Smooth muscle cell (in vitro differentiated cells): ENCODE results near the gene SALL1. TPM values are rescaled to one million over a fixed set of nuclear protein-coding genes. Genes with fewer than 3 reads are reported as not detected.

ENCODE experiments used
- DNase-seq: peaks from one replicate; lab custom pipeline; 2025; ENCODE audit not compliant: unreplicated experiment; lab: John Stamatoyannopoulos, UW
- H2AFZ ChIP-seq: fragments of 200-600 bp; sonication (generic); 2 replicates; pipeline ENCODE4 v1.6.0; 2016; ENCODE audit warnings: antibody characterized with exemption, low read depth, mild to moderate bottlenecking
- H3F3A ChIP-seq: fragments of 200-600 bp; sonication (generic); 2 replicates; pipeline ENCODE4 v1.6.0; 2017; ENCODE audit warnings: antibody characterized with exemption, low read depth
- H3K27ac ChIP-seq: fragments of 200-600 bp; sonication (generic); 2 replicates; pipeline ENCODE4 v1.5.1; 2016; ENCODE audit warnings: low read depth, mild to moderate bottlenecking
- H3K27me3 ChIP-seq: fragments of 200-600 bp; sonication (generic); 2 replicates; pipeline ENCODE4 v1.6.1; 2016; ENCODE audit warnings: low read depth, mild to moderate bottlenecking
- H3K36me3 ChIP-seq: fragments of 200-600 bp; sonication (generic); 2 replicates; pipeline ENCODE4 v1.5.1; 2016; ENCODE audit warnings: low read depth
- H3K4me1 ChIP-seq: fragments of 200-600 bp; sonication (generic); 2 replicates; pipeline ENCODE4 v1.5.1; 2016; ENCODE audit warnings: low read depth
- H3K4me2 ChIP-seq: fragments of 200-600 bp; sonication (generic); 2 replicates; pipeline ENCODE4 v1.6.0; 2016; ENCODE audit warnings: mild to moderate bottlenecking
- H3K4me3 ChIP-seq: fragments of 200-600 bp; sonication (generic); 2 replicates; pipeline ENCODE4 v1.5.1; 2016; ENCODE audit warnings: mild to moderate bottlenecking
- H3K79me2 ChIP-seq: fragments of 200-600 bp; sonication (generic); 2 replicates; pipeline ENCODE4 v1.6.0; 2016; ENCODE audit warnings: low read depth, mild to moderate bottlenecking
- H3K9ac ChIP-seq: fragments of 200-600 bp; sonication (generic); 2 replicates; pipeline ENCODE4 v1.6.0; 2016; ENCODE audit warnings: low read depth
- H3K9me3 ChIP-seq: fragments of 200-600 bp; sonication (generic); replicated peaks from 2 replicates; pipeline ENCODE4 v1.5.1; 2016; ENCODE audit warnings: low read depth
- H4K20me1 ChIP-seq: fragments of 200-600 bp; sonication (generic); 2 replicates; pipeline ENCODE4 v1.6.0; 2016; ENCODE audit warnings: low read depth
- WGBS: methylation state at CpG from one replicate; pipeline ENCODE4 v1.1.7; 2016; ENCODE audit warnings: low lambda C conversion rate; 5-methylcytosine and 5-hydroxymethylcytosine counted together
- polyA plus RNA-seq: library from polyadenylated mRNA; unstranded; fragments of >200 nt; fragmentation: Nextera tagmentation; extraction: Ambion mirVana; gene quantifications from 2 replicates; pipeline ENCODE4 v1.2.1, GENCODE V29; 2016
- total RNA-seq: library from RNA; depleted of rRNA; stranded (reverse); fragments of >200 nt; gene quantifications from 2 replicates; pipeline ENCODE4 v1.2.3, GENCODE V29; 2014
- TF ChIP-seq, protein P1 (sequence below): fragments of 200-600 bp; sonication (generic); IDR thresholded peaks from 2 replicates; pipeline ENCODE4 v1.5.1; 2017; ENCODE audit warnings: borderline replicate concordance, mild to moderate bottlenecking, antibody characterized with exemption; ENCODE audit not compliant: insufficient read depth, poor library complexity, severe bottlenecking

The SALL1 gene
- total and polyA plus RNA-seq, 2 experiments from 2014 or later, result 1.6 to 6.2 TPM

DNA sequence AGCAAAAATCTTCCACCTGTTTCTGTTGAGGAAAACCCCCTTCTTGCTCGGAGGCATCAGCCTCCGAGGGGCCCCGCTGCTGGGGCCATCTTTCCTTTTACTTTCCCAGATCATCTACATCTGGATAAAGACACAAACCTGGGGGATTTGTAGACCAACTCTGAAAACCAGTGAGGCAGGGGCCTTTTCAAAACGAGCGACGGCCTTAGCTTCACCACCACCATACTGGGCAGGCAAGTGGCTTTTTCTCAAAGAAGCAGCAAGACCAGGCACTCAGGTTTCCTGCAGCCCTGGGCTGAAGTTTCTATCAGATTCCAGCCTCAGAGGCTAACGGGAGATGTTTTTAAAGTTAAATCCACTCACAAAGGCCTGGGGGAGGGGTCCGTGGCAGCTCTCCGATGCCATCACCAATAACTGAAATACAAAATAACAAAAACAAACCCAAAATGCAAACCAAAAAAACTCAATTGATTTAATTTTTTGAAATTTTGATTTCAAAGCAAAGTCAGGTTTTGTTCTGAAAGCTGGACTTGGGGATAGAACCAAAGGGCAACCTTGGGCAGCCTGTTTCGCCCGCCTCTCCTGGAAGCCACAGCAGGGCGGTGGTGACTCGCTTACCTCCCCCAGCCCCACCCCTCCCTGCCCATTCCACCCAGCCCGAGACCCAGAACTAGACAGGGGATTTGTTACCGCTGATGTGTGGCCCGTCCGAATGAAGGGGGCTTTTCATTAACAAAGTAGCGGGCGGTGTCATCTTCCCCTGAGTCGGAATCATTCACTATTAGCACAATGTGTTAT lies 55.8 kb downstream of the SALL1 start:
- Histone ChIP-seq H3K27ac (no peak overlapping the region), H3K4me2 (no peak overlapping the region), H3K9me3 (no peaks in the 10 kb centered on the region), H3K79me2 (no peaks in the 10 kb centered on the region), H3K4me1 (peaks cover 3% of the 10 kb centered on the region), H3F3A (no peaks in the 10 kb centered on the region), H4K20me1 (no peaks in the 10 kb centered on the region), H3K4me3 (no peak overlapping the region), H2AFZ (no peak overlapping the region), H3K27me3 (peaks cover 4% of the 10 kb centered on the region), H3K9ac (no peak overlapping the region), H3K36me3 (no peaks in the 10 kb centered on the region)
- TF ChIP-seq, protein P1, sequence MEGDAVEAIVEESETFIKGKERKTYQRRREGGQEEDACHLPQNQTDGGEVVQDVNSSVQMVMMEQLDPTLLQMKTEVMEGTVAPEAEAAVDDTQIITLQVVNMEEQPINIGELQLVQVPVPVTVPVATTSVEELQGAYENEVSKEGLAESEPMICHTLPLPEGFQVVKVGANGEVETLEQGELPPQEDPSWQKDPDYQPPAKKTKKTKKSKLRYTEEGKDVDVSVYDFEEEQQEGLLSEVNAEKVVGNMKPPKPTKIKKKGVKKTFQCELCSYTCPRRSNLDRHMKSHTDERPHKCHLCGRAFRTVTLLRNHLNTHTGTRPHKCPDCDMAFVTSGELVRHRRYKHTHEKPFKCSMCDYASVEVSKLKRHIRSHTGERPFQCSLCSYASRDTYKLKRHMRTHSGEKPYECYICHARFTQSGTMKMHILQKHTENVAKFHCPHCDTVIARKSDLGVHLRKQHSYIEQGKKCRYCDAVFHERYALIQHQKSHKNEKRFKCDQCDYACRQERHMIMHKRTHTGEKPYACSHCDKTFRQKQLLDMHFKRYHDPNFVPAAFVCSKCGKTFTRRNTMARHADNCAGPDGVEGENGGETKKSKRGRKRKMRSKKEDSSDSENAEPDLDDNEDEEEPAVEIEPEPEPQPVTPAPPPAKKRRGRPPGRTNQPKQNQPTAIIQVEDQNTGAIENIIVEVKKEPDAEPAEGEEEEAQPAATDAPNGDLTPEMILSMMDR, result no peak
- 71% methylated on average over 20 of the region's 20 CpGs for WGBS
- no peak for DNase-seq

- H3F3A ChIP-seq, result no peaks in the 10 kb centered on the region
- WGBS, result 75% methylated on average over 5 of the region's 5 CpGs
Observed at GRCh38 chr16:51093726-51094280, 57.3 kb downstream of the SALL1 start.

More at GRCh38 chr16:51093726-51094280, 57.3 kb downstream of the SALL1 start:
- H2AFZ ChIP-seq, result no peak overlapping the region
- no peak overlapping the region for H3K4me2 ChIP-seq
- peaks cover 3% of the 10 kb centered on the region for H3K4me1 ChIP-seq
- H3K9ac ChIP-seq, result no peak overlapping the region
- no peaks in the 10 kb centered on the region for H4K20me1 ChIP-seq
- H3K9me3 ChIP-seq, result no peaks in the 10 kb centered on the region
- TF ChIP-seq, protein P1, result no peak
- no peaks in the 10 kb centered on the region for H3K79me2 ChIP-seq
- no peaks in the 10 kb centered on the region for H3K36me3 ChIP-seq
- H3K27me3 ChIP-seq, result no peaks in the 10 kb centered on the region
- no peak for DNase-seq
- no peak overlapping the region for H3K27ac ChIP-seq
- no peak overlapping the region for H3K4me3 ChIP-seq
